GM15510 (cell line): ENCODE data around the gene RAB3C.

Source experiments
- POLR2A ChIP-seq: IDR thresholded peaks from 3 replicates; pipeline ENCODE4 v1.6.1; 2011; ENCODE audit warnings: borderline replicate concordance; ENCODE audit not compliant: insufficient read length; ENCODE audit errors: extremely low read depth

The RAB3C gene

DNA sequence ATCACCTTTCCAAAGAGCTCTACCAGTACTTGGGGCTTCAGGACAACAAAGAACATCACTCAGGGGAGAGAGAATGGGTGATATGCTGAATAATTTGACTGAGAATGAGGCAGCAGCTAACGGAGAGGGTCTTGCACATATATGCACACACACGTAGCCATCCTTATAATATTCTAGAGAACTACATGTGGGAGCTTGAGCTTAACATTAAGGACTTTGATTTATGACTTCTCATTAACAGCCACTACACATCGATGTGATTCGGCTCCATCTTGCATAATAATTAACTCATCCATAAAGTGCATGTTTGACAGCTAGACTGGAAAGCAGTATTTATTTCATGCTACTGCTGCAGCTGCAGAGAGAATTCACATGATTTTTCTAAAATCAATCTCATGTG is 163.4 kb downstream of the RAB3C start:
- TF ChIP-seq POLR2A, result no peak

DNA sequence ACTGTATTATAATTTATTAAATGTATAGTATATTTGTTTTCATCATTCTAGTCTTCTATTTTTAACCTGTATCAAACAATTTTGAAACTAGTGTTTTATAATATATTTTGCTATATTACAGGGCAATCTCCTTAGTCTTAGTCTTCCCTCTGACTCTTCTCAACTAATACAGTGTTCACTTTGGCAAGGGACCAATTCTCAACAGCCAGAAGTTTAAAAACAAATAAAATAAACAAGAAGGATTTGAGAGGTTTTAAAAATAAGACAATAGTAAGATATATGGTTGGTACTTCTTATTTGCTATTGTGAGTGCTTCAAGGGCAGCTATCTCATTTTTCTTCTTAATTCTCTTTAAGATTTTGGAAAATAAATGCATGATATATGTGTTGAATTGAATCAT is 167.2 kb downstream of the RAB3C start:
- no peak for TF ChIP-seq POLR2A

DNA sequence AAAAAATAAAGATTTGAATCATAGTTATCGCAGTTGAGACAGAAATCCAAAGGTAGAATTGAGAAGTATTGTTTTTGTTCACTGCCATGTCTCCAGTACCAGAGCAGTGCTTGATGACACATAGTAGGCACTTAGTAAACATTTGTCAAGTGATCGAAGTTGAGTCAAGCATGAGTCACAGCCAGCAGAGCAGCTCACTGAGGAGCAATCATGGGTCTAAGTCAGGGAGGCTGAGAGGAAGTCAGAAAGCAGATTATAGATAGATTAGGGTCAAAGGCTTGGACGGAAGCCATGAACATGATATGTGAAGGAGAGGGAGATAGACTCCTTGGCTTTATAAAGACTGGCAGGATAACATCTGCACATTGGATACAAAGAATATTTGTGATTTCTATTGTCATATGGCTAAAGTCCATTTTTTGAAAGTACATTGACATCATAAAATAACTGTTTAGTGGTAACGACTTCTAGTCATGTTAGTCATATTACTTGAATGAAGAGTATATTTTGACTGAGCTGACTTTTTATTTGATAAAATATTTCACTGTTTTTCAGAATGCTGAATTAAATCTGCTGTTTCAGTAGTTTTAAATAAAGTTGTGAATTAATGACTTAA is 168.5 kb downstream of the RAB3C start:
- no peak for TF ChIP-seq POLR2A

DNA sequence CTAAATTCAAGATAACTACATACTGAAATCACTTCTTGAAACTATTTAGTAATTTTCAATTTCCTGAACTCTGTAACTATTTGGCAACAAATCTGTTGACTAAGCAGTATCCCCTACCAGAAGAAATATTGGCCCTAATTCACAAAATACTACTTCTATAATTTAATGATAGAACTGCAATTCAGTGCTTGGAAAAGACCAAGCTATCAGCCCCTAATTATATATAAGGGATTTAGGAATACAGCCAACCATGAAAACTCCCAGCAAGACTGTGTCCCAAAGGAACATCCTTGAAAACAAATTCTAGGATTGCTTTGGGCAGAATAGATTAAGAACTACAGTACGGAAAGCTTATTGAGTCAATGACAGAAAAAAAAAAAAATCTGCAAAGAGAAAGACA is 169.2 kb downstream of the RAB3C start:
- no peak for TF ChIP-seq POLR2A

DNA sequence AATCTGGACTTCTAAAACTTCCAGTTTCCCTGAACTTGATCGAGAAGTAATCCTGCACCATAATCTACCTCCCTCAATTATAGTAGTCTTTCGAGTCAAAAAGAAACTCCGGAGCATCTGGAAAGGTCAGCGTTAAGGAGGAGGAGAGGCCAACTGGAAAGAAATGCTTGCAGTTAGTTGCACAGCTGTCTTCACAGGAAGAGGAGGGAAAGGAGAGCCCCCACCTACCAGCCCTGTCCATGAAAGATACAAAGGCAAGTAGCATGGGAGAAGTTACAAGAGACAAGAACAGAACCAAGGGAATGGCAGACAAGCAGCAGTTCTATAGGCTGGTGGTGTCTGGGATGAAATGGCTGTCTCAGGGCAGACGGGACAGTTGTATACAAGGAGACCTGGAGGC is 170.6 kb downstream of the RAB3C start:
- no peak for TF ChIP-seq POLR2A

DNA sequence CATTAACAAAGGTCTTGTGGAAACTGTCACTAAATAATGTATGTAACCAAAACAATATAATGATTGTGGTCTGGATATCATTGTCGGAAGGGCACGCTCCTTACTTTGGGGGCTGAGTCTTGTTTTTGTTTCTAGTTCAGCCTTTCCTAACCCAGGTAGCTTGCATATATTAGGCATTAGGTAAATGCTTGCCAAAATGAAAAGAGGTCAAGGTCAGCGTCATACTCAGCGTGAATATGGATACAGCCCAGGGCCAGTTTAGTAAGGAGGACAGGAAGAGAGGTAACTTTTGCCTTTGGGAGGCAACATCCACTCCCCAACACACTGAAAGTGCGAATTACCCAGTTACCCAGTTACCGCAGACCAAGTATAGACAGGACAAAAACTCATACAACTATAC is 171.4 kb downstream of the RAB3C start:
- TF ChIP-seq POLR2A, result no peak

DNA sequence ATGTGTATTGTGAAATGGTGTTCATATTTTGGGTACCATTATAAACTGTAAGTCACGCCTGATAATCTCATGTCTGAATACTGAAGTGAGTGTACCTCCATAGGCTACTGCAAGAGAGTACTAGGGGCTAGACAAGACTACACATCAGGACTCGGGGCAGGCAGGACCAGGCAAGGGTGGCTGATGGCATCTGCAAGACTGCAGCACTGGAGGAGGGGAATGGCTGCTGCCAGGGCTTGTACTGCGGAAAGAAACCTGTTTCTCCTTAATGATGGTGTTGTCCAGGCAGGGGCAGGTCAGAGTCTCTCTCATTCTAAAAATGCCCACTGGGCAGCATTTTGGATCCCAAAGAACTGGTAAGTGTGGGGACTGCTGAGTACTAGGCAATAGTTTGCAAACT is 172.5 kb downstream of the RAB3C start:
- no peak for TF ChIP-seq POLR2A

DNA sequence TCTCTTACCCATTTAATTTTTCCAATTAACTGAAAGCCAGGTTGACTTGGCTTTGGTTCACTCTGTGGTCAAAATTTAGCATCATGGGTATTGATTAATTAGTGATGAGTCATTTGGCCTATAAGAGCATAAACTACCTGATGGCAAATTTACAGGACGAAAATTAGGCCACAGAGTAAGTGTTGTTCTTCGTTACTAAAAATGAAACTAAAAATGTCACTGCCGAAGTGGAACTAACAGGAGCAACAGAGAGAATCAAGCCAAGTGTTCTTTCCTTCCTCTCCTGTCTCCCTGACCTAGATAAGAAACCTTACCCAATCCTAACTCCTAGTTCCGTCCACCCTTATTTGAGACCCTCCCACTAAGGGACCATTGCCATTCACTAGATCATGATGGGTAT is 176.9 kb downstream of the RAB3C start:
- TF ChIP-seq POLR2A, result no peak

DNA sequence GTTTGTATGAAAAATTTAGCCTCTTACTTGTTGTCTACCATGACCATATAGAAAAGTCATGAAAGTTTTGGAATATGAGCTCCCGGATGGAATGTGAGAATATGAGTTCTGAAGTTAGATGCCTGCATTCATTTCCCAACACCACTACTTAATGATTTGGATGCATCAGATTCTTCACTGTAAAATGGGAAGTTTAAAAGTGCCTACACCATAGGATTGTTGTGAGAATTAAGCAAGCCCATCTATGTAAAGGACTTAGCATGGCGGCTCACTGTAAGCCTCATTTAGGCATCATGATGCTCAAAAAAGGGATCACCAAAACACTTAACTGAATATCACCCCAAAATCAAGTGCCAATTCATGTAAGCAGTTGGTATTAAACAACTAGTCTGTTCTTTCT is 177.3 kb downstream of the RAB3C start:
- TF ChIP-seq POLR2A, result no peak

DNA sequence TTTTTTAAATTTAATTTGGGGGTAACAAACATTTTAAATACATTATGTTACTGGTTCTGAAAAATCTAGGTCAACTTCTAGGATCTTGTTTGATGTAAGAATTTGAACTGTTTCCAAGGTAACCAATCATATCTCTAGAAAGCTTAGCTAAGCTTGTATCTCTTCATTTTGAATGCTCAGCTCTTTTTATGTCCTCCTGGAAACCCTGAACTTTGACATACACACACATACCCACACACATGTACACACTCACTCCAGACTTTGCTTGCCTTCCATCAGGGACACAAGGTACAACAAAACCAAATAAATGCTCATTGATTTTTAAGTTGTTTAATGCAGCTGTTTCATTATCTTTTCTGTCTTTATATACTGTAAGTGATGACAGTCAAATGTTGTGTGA is 178.5 kb downstream of the RAB3C start:
- no peak for TF ChIP-seq POLR2A

DNA sequence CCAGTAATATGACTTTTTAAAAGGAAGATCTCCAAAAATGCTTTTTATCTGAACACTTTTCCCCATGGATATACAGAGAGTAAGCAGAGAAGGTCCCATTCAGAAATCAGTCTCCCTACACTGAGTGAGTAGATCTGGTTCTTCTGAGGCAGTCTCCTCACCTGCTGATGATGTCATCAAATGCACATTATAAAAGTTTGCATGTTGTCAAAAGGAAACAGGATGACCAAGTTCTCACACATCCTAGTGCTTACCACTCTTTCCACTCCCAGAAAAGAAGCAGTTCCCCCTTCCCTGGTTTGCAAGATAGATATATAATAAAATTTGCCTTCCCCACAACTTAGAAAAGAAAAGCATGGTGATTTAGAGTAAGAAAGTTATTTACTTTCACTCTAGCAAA is 180.5 kb downstream of the RAB3C start:
- TF ChIP-seq POLR2A, result no peak

DNA sequence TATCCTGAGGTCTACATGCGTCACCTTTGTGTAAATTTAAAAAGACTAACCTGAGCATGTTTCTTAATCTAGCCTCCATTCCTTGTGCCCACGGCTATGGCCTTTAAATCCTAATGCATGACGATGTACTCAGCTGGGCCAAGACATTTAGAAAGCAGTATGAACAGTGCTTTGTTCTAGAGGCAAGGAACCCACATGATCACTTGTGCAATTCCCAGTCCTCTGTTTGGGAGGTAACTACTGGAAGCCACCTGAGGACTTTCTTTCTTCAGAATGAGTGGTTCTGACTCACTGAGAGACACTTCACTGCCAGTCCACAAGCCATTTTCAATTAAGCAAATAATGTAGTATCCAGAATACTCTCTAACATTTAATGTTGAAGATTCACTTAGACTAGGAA is 181.3 kb downstream of the RAB3C start:
- TF ChIP-seq POLR2A, result no peak

DNA sequence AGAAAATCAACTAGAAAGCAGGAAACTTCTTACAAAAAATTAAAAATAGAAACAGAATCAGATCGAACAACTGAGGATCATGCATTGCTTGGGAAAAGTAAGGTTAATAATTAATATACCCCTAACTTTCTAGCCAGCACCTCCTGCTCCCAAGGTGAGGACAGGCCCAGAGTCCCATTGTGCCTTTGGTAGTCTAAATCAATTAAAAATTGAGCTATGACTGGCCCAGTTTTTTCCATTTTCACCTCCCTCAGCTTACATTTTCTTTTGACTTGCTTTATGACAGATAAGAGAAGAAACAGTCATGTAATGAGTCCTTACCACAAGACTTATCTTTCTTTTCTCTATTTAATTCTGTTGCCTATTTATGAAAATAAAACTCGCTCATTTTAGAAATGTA is 182.2 kb downstream of the RAB3C start:
- no peak for TF ChIP-seq POLR2A

DNA sequence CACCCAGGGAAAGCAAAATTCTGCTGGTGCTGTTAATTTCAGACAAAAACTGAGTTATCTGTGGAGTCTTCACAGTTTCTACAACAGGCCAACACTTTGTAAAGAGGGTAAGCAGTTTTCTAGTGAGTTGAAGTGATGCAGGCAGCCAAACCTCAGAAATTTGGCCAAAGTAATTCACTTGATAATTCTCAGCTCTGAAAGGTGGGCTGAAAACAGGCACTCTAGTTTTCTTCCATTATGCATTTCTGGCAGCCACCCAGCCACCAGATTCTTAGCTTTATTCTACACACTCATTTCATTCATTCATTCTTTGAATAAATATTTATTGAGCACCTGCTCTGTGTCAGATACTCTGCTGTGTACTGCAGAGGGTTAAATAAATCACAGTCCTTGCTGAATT is 184.2 kb downstream of the RAB3C start:
- TF ChIP-seq POLR2A, result no peak

DNA sequence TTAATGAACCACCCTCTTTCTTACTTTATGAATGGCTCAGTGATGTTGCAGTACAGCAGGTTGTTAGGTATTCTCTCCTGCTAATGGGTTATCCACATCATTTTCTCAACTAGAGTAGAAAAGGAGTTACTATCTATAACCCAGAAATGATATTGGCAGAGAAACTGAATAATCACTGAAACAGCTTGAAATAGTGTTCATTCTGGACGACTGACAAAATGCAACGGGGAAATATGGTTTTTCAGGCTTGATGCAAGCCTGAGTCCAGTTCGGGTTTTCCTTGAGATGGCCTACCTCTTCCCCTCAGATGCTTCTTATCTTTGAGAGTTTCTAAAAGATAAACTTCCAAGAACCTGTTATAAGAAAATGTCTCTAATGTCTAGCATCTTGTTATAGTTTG is 187.3 kb downstream of the RAB3C start:
- no peak for TF ChIP-seq POLR2A

DNA sequence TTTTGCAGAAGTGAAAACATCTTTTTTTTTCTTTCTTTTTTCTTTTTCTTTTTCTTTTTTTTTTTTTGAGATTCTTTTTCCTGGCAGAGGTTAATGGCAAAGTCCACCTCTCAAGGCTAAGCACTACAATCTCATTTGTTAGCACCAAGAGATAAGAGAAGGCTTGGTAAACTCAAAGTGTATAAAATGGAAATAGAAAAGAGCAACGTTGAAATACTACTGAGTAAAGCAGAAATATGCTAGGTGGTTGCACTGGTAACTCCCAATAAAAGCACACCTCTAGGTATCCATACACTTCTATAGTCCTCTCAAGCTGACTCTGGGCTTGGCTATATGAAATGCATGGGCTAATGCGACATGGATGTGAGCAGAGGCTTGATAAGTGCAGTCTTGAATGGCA is 188.9 kb downstream of the RAB3C start:
- TF ChIP-seq POLR2A, result no peak
